ENCODE data around the gene AP3B1.

DNA sequence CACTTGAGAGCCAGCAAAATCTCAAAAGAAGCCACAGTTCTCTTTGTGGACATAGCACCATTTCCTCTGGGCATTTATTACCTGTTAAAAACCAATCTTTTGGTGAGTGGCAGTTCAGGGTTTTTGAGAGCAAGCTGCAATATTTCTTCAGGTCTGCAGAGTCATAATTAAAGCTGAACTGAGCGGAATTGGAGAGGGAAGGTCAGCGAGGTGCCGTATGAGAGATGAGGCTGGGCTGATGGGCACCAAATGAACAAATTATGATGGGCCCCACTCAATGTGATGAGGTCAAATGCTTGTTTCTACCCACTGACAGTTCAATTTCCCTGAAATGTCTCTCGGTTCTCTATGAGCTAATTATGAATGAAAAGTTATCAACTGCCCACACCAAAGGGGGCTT is 231.9 kb downstream of the AP3B1 start:
- TF ChIP-seq POLR2AphosphoS5 (IDR thresholded peaks at IDR 0.05; ENCODE audit: low read depth) (no peak), SPI1 (IDR thresholded peaks at IDR 0.05; ENCODE audit: borderline replicate concordance, low read depth) (no peak)
- TF ChIP-seq, protein P1, sequence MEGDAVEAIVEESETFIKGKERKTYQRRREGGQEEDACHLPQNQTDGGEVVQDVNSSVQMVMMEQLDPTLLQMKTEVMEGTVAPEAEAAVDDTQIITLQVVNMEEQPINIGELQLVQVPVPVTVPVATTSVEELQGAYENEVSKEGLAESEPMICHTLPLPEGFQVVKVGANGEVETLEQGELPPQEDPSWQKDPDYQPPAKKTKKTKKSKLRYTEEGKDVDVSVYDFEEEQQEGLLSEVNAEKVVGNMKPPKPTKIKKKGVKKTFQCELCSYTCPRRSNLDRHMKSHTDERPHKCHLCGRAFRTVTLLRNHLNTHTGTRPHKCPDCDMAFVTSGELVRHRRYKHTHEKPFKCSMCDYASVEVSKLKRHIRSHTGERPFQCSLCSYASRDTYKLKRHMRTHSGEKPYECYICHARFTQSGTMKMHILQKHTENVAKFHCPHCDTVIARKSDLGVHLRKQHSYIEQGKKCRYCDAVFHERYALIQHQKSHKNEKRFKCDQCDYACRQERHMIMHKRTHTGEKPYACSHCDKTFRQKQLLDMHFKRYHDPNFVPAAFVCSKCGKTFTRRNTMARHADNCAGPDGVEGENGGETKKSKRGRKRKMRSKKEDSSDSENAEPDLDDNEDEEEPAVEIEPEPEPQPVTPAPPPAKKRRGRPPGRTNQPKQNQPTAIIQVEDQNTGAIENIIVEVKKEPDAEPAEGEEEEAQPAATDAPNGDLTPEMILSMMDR (IDR thresholded peaks at IDR 0.05; ENCODE audit: insufficient read depth, low read length): no peak
